ENCODE results near the gene GADD45B.

GADD45B gene

GRCh38 chr19:2488942-2489731, 13.2 kb downstream of the GADD45B start (continued):
- peak; percentile 57 for TF ChIP-seq ZNF449 (tag by site-specific recombination; IDR thresholded peaks at IDR 0.05)
- no peak for TF ChIP-seq YY2 (tag by site-specific recombination; IDR thresholded peaks at IDR 0.05)
- no peak for TF ChIP-seq ELK4 (IDR thresholded peaks at IDR 0.05; ENCODE audit: borderline replicate concordance, low read depth, low read length)
- TF ChIP-seq OVOL3 (tag by site-specific recombination; IDR thresholded peaks at IDR 0.05): no peak
- no peak for TF ChIP-seq ZNF48 (tag by site-specific recombination; IDR thresholded peaks at IDR 0.05)
- TF ChIP-seq ZXDB (tag by site-specific recombination; IDR thresholded peaks at IDR 0.05): no peak
- no peak for TF ChIP-seq ZNF398 (tag by site-specific recombination; IDR thresholded peaks at IDR 0.05)
- TF ChIP-seq ZBTB44 (tag by site-specific recombination; IDR thresholded peaks at IDR 0.05): 0 out of 2 replicates have a peak, but pooled peaks have one; percentile 27
- TF ChIP-seq INSM2 (tag by site-specific recombination; IDR thresholded peaks at IDR 0.05): no peak
- TF ChIP-seq ZNF391 (tag by site-specific recombination; IDR thresholded peaks at IDR 0.05; ENCODE audit: borderline replicate concordance, low read depth): no peak
- TF ChIP-seq ZNF404 (tag by site-specific recombination; IDR thresholded peaks at IDR 0.05): no peak
- no peak for TF ChIP-seq ZNF776 (tag by site-specific recombination; IDR thresholded peaks at IDR 0.05; ENCODE audit: borderline replicate concordance)
- no peak for TF ChIP-seq ZNF473 (tag by site-specific recombination; IDR thresholded peaks at IDR 0.05)
- no peak for TF ChIP-seq SP7 (tag by site-specific recombination; IDR thresholded peaks at IDR 0.05)
- TF ChIP-seq ZNF571 (tag by site-specific recombination; IDR thresholded peaks at IDR 0.05): no peak
- no peak for TF ChIP-seq SETDB1 (IDR thresholded peaks at IDR 0.05; ENCODE audit: insufficient read length, low read length)
- TF ChIP-seq ZNF148 (tag by site-specific recombination; IDR thresholded peaks at IDR 0.05; ENCODE audit: borderline replicate concordance): no peak
- peak; percentile 21; the same call in 1 of the 2 replicates for TF ChIP-seq ZNF341 (tag by site-specific recombination; IDR thresholded peaks at IDR 0.05; ENCODE audit: low read depth)
- no peak for TF ChIP-seq ZNF510 (tag by site-specific recombination; IDR thresholded peaks at IDR 0.05; ENCODE audit: insufficient replicate concordance)
- TF ChIP-seq ZNF843 (tag by site-specific recombination; IDR thresholded peaks at IDR 0.05): no peak
- no peak for TF ChIP-seq BCL6B (tag by site-specific recombination; IDR thresholded peaks at IDR 0.05)
- TF ChIP-seq ZNF621 (tag by site-specific recombination; IDR thresholded peaks at IDR 0.05): no peak
- TF ChIP-seq ZNF677 (tag by site-specific recombination; IDR thresholded peaks at IDR 0.05): no peak
- no peak for TF ChIP-seq OSR2 (tag by site-specific recombination; IDR thresholded peaks at IDR 0.05)
- no peak for TF ChIP-seq ZNF521 (tag by site-specific recombination; IDR thresholded peaks at IDR 0.05)
- no peak for TF ChIP-seq ZNF423 (tag by site-specific recombination; IDR thresholded peaks at IDR 0.05)
- no peak for TF ChIP-seq ZNF561 (tag by site-specific recombination; IDR thresholded peaks at IDR 0.05; ENCODE audit: borderline replicate concordance)
- TF ChIP-seq ZFP3 (tag by site-specific recombination; IDR thresholded peaks at IDR 0.05; ENCODE audit: low read depth): no peak

Data from HEK293 (cell line).